Kidney (tissue), 14 donors: Measurements from ENCODE around the gene GPR107. TPM values are rescaled to one million over a fixed set of nuclear protein-coding genes. Genes with fewer than 3 reads are reported as not detected.

Source experiments
- DNase-seq, 5 donors: peaks; one replicate each; pipeline ENCODE4 v3.0.0-alpha.2; 2013 to 2020
- FAIRE-seq: peaks from 2 replicates; lab custom pipeline; 2012; peaks lifted over from hg19 to GRCh38; lab: Jason Lieb, UNC
- H3K27ac ChIP-seq, 2 donors: one replicate each; pipeline ENCODE4 v1.7.0; 2013; ENCODE audit warnings: low read depth in 2 of 2, low read length in 2 of 2, inconsistent platforms in 1 of 2
- H3K27me3 ChIP-seq: one replicate; pipeline ENCODE4 v1.7.1; 2013; ENCODE audit warnings: low read length, inconsistent platforms; ENCODE audit not compliant: control insufficient read depth, insufficient read depth
- H3K36me3 ChIP-seq, 3 donors: one replicate each; pipeline versions ENCODE4 v1.7.0 to v1.7.1; 2013; ENCODE audit warnings: low read length in 3 of 3, control low read depth in 1 of 3, inconsistent platforms in 1 of 3; ENCODE audit not compliant: insufficient read depth in 3 of 3, control insufficient read depth in 2 of 3
- H3K4me1 ChIP-seq, 3 donors: one replicate each; pipeline versions ENCODE4 v1.7.0 to v1.7.1; 2013; ENCODE audit warnings: low read length in 3 of 3, inconsistent platforms in 1 of 3, low read depth in 1 of 3; ENCODE audit not compliant: control insufficient read depth in 2 of 3, insufficient read depth in 2 of 3
- H3K4me3 ChIP-seq, 3 donors: one replicate each; pipeline versions ENCODE4 v1.7.0 to v1.8.1; 2013; ENCODE audit warnings: low read length in 3 of 3, control low read depth in 1 of 3, inconsistent platforms in 1 of 3
- H3K9ac ChIP-seq, 3 donors: one replicate each; pipeline versions ENCODE4 v1.7.0 to v1.7.1; 2013; ENCODE audit warnings: low read length in 3 of 3, control low read depth in 1 of 3, inconsistent platforms in 1 of 3
- H3K9me3 ChIP-seq, 3 donors: one replicate each; pipeline versions ENCODE4 v1.7.0 to v1.7.1; 2013; ENCODE audit warnings: low read length in 3 of 3, control low read depth in 1 of 3, inconsistent platforms in 1 of 3; ENCODE audit not compliant: control insufficient read depth in 2 of 3, insufficient read depth in 1 of 3
- CTCF ChIP-seq: IDR thresholded peaks from 3 replicates; pipeline ENCODE4 v1.5.1; 2012; ENCODE audit warnings: mild to moderate bottlenecking, moderate library complexity, borderline replicate concordance; ENCODE audit not compliant: insufficient read depth; ENCODE audit errors: extremely low read depth
- intact Hi-C: fragments of 100-400 bp; cut with DNase I; formaldehyde crosslinking; loops from one replicate; pipeline ENCODE4 v1.11.1; 2022
- polyA plus RNA-seq: library from polyadenylated mRNA; stranded (reverse); fragments of 350-450 nt; fragmentation: Illumina TruSeq; extraction: RNeasy Lipid Tissue Mini Kit (QIAGEN cat#74804); gene quantifications from one replicate; pipeline ENCODE4 v1.2.3, GENCODE V29; 2014; ENCODE audit warnings: low read depth, low replicate concordance; ENCODE audit not compliant: insufficient read depth
- total RNA-seq: library from RNA; stranded (reverse); fragmentation: NEBNext Ultra II Directional; extraction: Animal tissue kit (Norgen Biotek cat#: 25700); gene quantifications from one replicate; pipeline ENCODE4 v1.2.1, GENCODE V29; 2021
- donor health status: control.
- donor health status: control.
- donor health status: control.
- donor health status: control.
- donor health status: control.
- donor health status: DM: yes; HTN: yes; CAD: no.
- donor health status: Normal renal cell carcinoma (clear cell type).

The GPR107 gene
- total and polyA plus RNA-seq, 2 donors from 2014 or later: 18.0 to 45.6 TPM

GRCh38 chr9:130145658-130146057, 92.0 kb downstream of the GPR107 start:
- no peak for DNase-seq

DNA sequence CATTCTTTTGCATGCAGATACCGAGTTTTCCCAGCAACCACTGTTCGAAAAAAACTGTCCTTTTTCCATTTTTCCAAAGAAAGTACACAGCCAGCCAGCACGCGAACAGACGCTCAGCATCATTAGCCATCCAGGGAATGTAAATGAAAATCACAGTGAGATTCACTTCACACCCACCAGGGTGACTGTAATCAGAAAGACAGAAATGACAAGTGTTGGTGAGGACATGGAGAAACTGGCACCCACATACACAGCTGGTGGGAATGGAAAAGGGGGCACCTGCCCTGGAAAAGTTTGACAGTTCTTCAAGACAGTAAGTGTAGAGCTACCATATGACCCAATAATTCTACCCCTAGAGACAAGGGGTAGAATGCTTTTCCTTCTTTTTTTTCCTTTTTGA, 93.5 kb downstream of the GPR107 start:
- no peak overlapping the region for H3K9ac ChIP-seq
- no peak for FAIRE-seq
- no peak for DNase-seq
- no peak for TF ChIP-seq CTCF
- intact Hi-C loops: no loop called here
- H3K9me3 ChIP-seq: no peaks in the 10 kb centered on the region
- no peak overlapping the region for H3K27ac ChIP-seq
- peaks cover 0 to 4% (median 0%) of the 10 kb centered on the region in 3 donors for H3K4me1 ChIP-seq
- no peaks in the 10 kb centered on the region for H3K27me3 ChIP-seq
- H3K4me3 ChIP-seq: no peak overlapping the region
- no peaks in the 10 kb centered on the region for H3K36me3 ChIP-seq

More at GRCh38 chr9:130145658-130146057, 92.0 kb downstream of the GPR107 start:
- H3K27ac ChIP-seq: no peak overlapping the region
- no peak overlapping the region for H3K9ac ChIP-seq
- no peak overlapping the region for H3K4me3 ChIP-seq
- H3K4me1 ChIP-seq: peaks cover 0 to 4% (median 0%) of the 10 kb centered on the region in 3 donors
- no peak for FAIRE-seq
- H3K27me3 ChIP-seq: no peaks in the 10 kb centered on the region
- H3K9me3 ChIP-seq: no peaks in the 10 kb centered on the region
- no peak for TF ChIP-seq CTCF
- intact Hi-C loops: no loop called here
- H3K36me3 ChIP-seq: no peaks in the 10 kb centered on the region

DNA sequence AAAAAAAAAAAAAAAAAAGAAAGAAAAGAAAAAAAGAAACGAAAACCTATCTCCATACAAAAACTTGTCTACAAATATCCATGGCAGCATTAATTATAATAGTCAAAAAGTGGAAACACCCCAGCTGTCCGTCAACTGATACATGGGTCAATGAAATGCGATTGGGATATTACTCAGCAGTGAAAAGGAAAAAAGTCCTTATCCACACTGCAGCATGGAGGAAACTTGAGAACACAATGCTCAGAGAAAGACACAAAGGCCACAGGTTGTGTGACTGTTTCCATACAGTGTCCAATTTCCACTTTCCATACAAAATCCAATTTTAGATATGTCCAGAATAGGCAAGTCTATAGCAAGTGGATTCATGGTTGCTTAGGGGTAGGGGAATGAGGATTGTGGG, 94.2 kb downstream of the GPR107 start:
- Histone ChIP-seq H3K36me3 (no peaks in the 10 kb centered on the region), H3K4me1 (peaks cover 0 to 4% (median 0%) of the 10 kb centered on the region in 3 donors), H3K27ac (no peak overlapping the region), H3K9me3 (no peaks in the 10 kb centered on the region), H3K4me3 (no peak overlapping the region), H3K9ac (no peak overlapping the region), H3K27me3 (no peaks in the 10 kb centered on the region)
- no peak for FAIRE-seq
- intact Hi-C loops: no loop called here
- no peak for DNase-seq
- TF ChIP-seq CTCF: no peak

DNA sequence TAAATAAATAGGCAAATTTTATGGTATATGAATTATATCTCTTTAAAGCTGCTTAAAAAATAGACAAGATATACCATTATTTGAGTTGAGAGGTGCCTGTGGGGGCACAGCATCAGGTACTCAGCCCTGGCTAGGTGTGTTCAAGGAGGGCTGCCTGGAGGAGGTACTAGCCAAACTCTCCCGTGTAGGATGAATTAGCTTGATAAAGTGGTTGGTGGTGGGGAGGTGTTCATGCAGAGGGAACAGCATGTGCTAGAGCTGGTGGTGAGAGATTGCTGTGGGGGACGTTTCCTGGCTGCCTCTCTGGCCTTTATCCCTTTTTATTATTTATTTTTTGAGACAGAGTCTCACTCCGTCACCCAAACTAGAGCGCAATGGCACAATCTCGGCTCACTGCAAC, 95.3 kb downstream of the GPR107 start:
- DNase-seq (no peak), FAIRE-seq (no peak)
- no peak for TF ChIP-seq CTCF
- no peaks in the 10 kb centered on the region for H3K36me3 ChIP-seq
- no peaks in the 10 kb centered on the region for H3K27me3 ChIP-seq
- H3K27ac ChIP-seq: no peak overlapping the region
- H3K9me3 ChIP-seq: no peaks in the 10 kb centered on the region
- no peak overlapping the region for H3K4me3 ChIP-seq
- intact Hi-C loops: no loop called here
- no peaks in the 10 kb centered on the region for H3K4me1 ChIP-seq
- H3K9ac ChIP-seq: no peak overlapping the region
